Measurements from ENCODE around the gene OR52I1. TPM values are rescaled to one million over a fixed set of nuclear protein-coding genes. Genes with fewer than 3 reads are reported as not detected.
A peak's percentile ranks its signal among the peaks of the same experiment; 100 is the strongest.

OR52I1 gene
- polyA plus RNA-seq, 2 of the 4 experiments (the other 2 are of a cell fraction), result not detected

DNA sequence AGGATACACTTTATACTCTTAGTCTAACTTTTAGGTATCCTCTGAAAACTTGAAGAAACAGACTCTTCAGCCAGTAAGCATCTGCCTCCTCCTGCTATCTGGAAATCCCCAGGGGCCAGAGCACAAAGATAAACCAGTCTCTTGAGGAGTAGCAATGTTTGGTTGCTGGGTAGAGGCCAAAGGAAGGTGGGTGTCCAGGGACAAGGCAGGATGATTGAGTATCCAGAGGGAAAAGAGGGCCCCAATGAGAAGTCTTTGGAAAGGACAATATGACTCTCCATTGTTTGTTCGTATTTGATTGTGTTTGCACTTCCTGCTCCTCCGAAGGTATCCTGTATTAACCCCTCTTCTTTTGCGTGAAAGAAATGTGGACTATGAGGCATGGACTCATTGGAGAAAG is 4.8 kb upstream of the OR52I1 start:
- DNase-seq (ENCODE audit: low read depth in 1 of 2, low spot score in 1 of 2), result no peak
- CTCF ChIA-PET, result interaction anchor here (1.0 kb wide), 1 partner anchor 402 kb away, joined by 3 read pairs; no protein-coding TSS in a partner anchor

DNA sequence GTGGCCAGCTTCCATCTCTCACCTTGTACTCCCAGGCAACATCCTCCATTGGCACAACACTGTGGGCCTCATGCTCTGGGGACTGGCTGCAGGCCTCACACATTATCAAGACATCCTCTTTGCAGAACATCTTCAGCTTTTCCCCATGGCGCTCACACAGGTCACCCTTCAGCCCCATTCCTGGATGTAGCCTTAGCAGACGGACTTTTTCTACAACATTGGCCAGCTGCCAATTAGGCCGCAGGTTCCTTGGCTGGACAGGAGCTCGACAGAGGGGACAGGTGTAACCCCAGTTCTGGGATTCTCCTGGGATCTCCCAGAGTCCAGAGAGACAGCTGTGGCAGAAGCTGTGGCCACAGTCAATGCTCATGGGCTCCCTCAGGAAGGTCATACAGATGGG is 11.2 kb downstream of the OR52I1 start:
- ChIA-PET POLR2A (no interaction called here), CTCF (interaction anchor here (2.5 to 2.6 kb wide), 2 partner anchors 21 to 418 kb away, joined by 7 to 11 read pairs; no protein-coding TSS in a partner anchor)
- ATAC-seq (no peak), DNase-seq (ENCODE audit: low read depth in 1 of 2, low spot score in 1 of 2) (no peak), FAIRE-seq (no peak)
- Histone ChIP-seq H3K27ac (no peak overlapping the region), H3K9me3 (no peaks in the 10 kb centered on the region), H3K4me2 (no peak overlapping the region), H3K4me3 (no peak overlapping the region), H3K4me1 (peaks cover 14% of the 10 kb centered on the region)
- TF ChIP-seq RNF2 (IDR thresholded peaks at IDR 0.05; ENCODE audit: borderline replicate concordance, low read depth) (no peak), ESRRA (IDR thresholded peaks at IDR 0.05; ENCODE audit: borderline replicate concordance, low read length) (no peak), BHLHE40 (IDR thresholded peaks at IDR 0.05; ENCODE audit: low read depth, low read length) (no peak), TP53 (CRISPR knock-in tag; IDR thresholded peaks at IDR 0.05) (no peak), RCOR1 (IDR thresholded peaks at IDR 0.05; ENCODE audit: low read depth, low read length) (no peak), SMC3 (IDR thresholded peaks at IDR 0.05) (no peak), POLR2AphosphoS2 (conservative IDR thresholded peaks at IDR 0.05; ENCODE audit: low read length) (no peak), RFX5 (IDR thresholded peaks at IDR 0.05) (no peak), HEYL (CRISPR knock-in tag; IDR thresholded peaks at IDR 0.05) (no peak), HOXB5 (CRISPR knock-in tag; IDR thresholded peaks at IDR 0.05) (no peak), HOXA7 (CRISPR knock-in tag; IDR thresholded peaks at IDR 0.05) (no peak)
- TF ChIP-seq, protein P1, sequence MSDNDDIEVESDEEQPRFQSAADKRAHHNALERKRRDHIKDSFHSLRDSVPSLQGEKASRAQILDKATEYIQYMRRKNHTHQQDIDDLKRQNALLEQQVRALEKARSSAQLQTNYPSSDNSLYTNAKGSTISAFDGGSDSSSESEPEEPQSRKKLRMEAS (IDR thresholded peaks at IDR 0.05), result no peak
- 76% methylated on average over 4 of the region's 4 CpGs for WGBS (ENCODE audit: missing lambda C conversion rate)

More for the DNA sequence above, 4.8 kb upstream of the OR52I1 start:
- POLR2A ChIA-PET, result no interaction called here
- 11% methylated on average over 3 of the region's 3 CpGs for WGBS (ENCODE audit: missing lambda C conversion rate)
- Histone ChIP-seq H3K4me3 (no peak overlapping the region), H3K4me1 (no peaks in the 10 kb centered on the region), H3K27ac (no peak overlapping the region), H3K9me3 (no peaks in the 10 kb centered on the region), H3K4me2 (no peak overlapping the region)
- FAIRE-seq (no peak), ATAC-seq (no peak)
- TF ChIP-seq TP53 (CRISPR knock-in tag; IDR thresholded peaks at IDR 0.05) (no peak), ZNF302 (CRISPR knock-in tag; IDR thresholded peaks at IDR 0.05) (no peak), NPAS2 (CRISPR knock-in tag; IDR thresholded peaks at IDR 0.05; ENCODE audit: borderline replicate concordance) (no peak), SREBF2 (IDR thresholded peaks at IDR 0.05) (no peak), ZFP36 (IDR thresholded peaks at IDR 0.05; ENCODE audit: borderline replicate concordance, partially characterized antibody) (no peak), NR3C1 (IDR thresholded peaks at IDR 0.05) (no peak), POLR2A (IDR thresholded peaks at IDR 0.05; ENCODE audit: low read length) (no peak), JUN (IDR thresholded peaks at IDR 0.05) (no peak), FOXS1 (CRISPR knock-in tag; IDR thresholded peaks at IDR 0.05) (no peak), HEYL (CRISPR knock-in tag; IDR thresholded peaks at IDR 0.05) (no peak), FOSL2 (IDR thresholded peaks at IDR 0.05) (no peak), FOSL2 (CRISPR knock-in tag; IDR thresholded peaks at IDR 0.05) (no peak), GATA3 (IDR thresholded peaks at IDR 0.05; ENCODE audit: borderline replicate concordance) (no peak)

DNA sequence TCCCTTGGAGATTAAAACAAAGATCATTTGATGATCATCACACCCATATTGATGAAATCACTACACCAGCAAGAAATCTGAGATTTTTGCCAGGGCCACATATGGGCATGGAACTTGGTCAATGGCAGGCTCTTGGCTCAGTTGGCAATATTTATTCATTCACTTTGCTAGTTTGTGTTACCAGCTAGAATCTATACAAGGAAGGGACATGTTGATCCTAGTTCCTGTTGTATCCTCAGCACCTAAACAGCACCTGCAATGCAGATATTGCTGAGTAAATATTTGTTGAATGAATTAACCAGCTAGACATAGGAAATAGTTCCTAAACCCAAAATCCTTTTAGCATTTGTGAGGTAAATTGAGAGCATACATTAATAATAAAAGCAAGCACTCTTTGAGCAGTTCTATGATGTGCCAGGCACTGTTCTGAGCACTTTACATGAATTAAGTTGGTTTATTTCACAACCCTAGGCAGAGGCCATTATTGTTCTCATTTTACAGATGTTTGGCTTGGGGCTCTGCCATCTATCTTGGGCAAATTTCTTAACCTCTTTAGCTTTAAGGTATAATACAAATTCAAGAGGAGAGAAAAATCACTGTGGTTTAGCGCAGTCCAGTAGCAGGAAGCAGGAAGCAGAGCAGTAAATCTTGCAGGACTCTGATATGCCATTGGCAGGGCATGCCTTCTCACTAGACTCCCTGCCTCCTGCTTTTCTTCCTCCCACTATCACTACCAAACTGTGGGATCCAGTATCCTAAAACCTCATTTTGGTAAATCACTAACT is 12.6 kb downstream of the OR52I1 start:
- H3K4me2 ChIP-seq, result peak overlapping the region; percentile 82
- no peaks in the 10 kb centered on the region for H3K9me3 ChIP-seq
- DNase-seq (ENCODE audit: low read depth in 1 of 2, low spot score in 1 of 2) (no peak), FAIRE-seq (no peak), ATAC-seq (no peak)
- no peak overlapping the region for H3K27ac ChIP-seq
- H3K4me3 ChIP-seq, result no peak overlapping the region
- TF ChIP-seq HOXB13 (CRISPR knock-in tag; IDR thresholded peaks at IDR 0.05; ENCODE audit: low read depth) (no peak), ZC3H11A (IDR thresholded peaks at IDR 0.05) (no peak), TP53 (CRISPR knock-in tag; IDR thresholded peaks at IDR 0.05) (no peak), NR3C1 (IDR thresholded peaks at IDR 0.05) (no peak), RFX5 (IDR thresholded peaks at IDR 0.05) (no peak), EP300 (IDR thresholded peaks at IDR 0.05) (no peak), HOXA7 (CRISPR knock-in tag; IDR thresholded peaks at IDR 0.05) (no peak), EHMT2 (IDR thresholded peaks at IDR 0.05; ENCODE audit: low read depth) (no peak), FOSB (CRISPR knock-in tag; IDR thresholded peaks at IDR 0.05) (no peak), RNF2 (IDR thresholded peaks at IDR 0.05; ENCODE audit: borderline replicate concordance, low read depth) (no peak), ZFP36 (IDR thresholded peaks at IDR 0.05; ENCODE audit: borderline replicate concordance, partially characterized antibody) (no peak), MYC (IDR thresholded peaks at IDR 0.05; ENCODE audit: borderline replicate concordance, low read length) (no peak), JUN (IDR thresholded peaks at IDR 0.05) (no peak), POLR2A (IDR thresholded peaks at IDR 0.05; ENCODE audit: low read length) (no peak)
- TF ChIP-seq, protein P2, sequence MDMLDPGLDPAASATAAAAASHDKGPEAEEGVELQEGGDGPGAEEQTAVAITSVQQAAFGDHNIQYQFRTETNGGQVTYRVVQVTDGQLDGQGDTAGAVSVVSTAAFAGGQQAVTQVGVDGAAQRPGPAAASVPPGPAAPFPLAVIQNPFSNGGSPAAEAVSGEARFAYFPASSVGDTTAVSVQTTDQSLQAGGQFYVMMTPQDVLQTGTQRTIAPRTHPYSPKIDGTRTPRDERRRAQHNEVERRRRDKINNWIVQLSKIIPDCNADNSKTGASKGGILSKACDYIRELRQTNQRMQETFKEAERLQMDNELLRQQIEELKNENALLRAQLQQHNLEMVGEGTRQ (IDR thresholded peaks at IDR 0.05), result no peak
- TF ChIP-seq, protein P1 (IDR thresholded peaks at IDR 0.05), result no peak
- TF ChIP-seq, protein P3, sequence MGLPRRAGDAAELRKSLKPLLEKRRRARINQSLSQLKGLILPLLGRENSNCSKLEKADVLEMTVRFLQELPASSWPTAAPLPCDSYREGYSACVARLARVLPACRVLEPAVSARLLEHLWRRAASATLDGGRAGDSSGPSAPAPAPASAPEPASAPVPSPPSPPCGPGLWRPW (IDR thresholded peaks at IDR 0.05), result no peak
- POLR2A ChIA-PET, result interaction anchor here (1.7 kb wide), 1 partner anchor 11 kb away, joined by 3 read pairs; no protein-coding TSS in a partner anchor
- CTCF ChIA-PET, result interaction anchor here (1.1 to 2.5 kb wide), 6 partner anchors 20 to 424 kb away, joined by 3 to 9 read pairs (median 5); partner anchors contain the start of gene OR51D1
- peaks cover 14% of the 10 kb centered on the region for H3K4me1 ChIP-seq
- 85% methylated on average over 1 of the region's 1 CpG for WGBS (ENCODE audit: missing lambda C conversion rate)
